Measurements from ENCODE around the gene CLEC10A. TPM values are rescaled to one million over a fixed set of nuclear protein-coding genes. Genes with fewer than 3 reads are reported as not detected.

The CLEC10A gene
- total RNA-seq, 1 donor from 2014 or later = 7.7 TPM

GRCh38 chr17:7025245-7025644 lies 54.8 kb downstream of the CLEC10A start:
- no peak for TF ChIP-seq CTCF (IDR thresholded peaks at IDR 0.05)
- no peaks in the 10 kb centered on the region for H3K9me3 ChIP-seq
- peak overlapping the region; percentile 59 for H3K4me3 ChIP-seq
- intact Hi-C loops (cut with DNase I) = no loop called here
- peaks cover 68% of the 10 kb centered on the region for H3K4me1 ChIP-seq
- no peaks in the 10 kb centered on the region for H3K36me3 ChIP-seq
- no peak overlapping the region for H3K27ac ChIP-seq
- no peaks in the 10 kb centered on the region for H3K27me3 ChIP-seq (ENCODE audit: low read depth)
- ATAC-seq (no peak), DNase-seq (no peak)

Other genes starting within 250 kb of the CLEC10A start
- 9.7 TPM for gene TEKT1, start 248.5 kb downstream of the CLEC10A start, total RNA-seq
- gene ALOX12, start 84.2 kb downstream of the CLEC10A start, total RNA-seq = 0.86 TPM
- gene RNASEK, start 67.6 kb downstream of the CLEC10A start, total RNA-seq = 300 TPM
- gene BCL6B, start 57.2 kb downstream of the CLEC10A start, total RNA-seq = 13.4 TPM
- 9.9 TPM for gene SLC16A13, start 44.2 kb downstream of the CLEC10A start, total RNA-seq
- 7.7 TPM for gene SLC16A11, start 36.2 kb downstream of the CLEC10A start, total RNA-seq
- 1.3 TPM for gene ASGR2, start 34.6 kb upstream of the CLEC10A start, total RNA-seq
- gene ASGR1, start 99.1 kb upstream of the CLEC10A start, total RNA-seq = 5.1 TPM
- gene DLG4, start 139.6 kb upstream of the CLEC10A start, total RNA-seq = 29.3 TPM
- 576 TPM for gene ACADVL, start 139.7 kb upstream of the CLEC10A start, total RNA-seq
- 46.4 TPM for gene DVL2, start 154.3 kb upstream of the CLEC10A start, total RNA-seq
- gene PHF23, start 159.2 kb upstream of the CLEC10A start, total RNA-seq = 33.9 TPM
- 587 TPM for gene GABARAP, start 162.2 kb upstream of the CLEC10A start, total RNA-seq
- 140 TPM for gene CTDNEP1, start 171.5 kb upstream of the CLEC10A start, total RNA-seq
- gene ELP5, start 172.0 kb upstream of the CLEC10A start, total RNA-seq = 33.2 TPM
- gene CLDN7, start 182.2 kb upstream of the CLEC10A start, total RNA-seq = 98.7 TPM
- 1.1 TPM for gene SLC2A4, start 201.5 kb upstream of the CLEC10A start, total RNA-seq
- 0.41 TPM for gene YBX2, start 214.4 kb upstream of the CLEC10A start, total RNA-seq
- gene EIF5A, start 227.4 kb upstream of the CLEC10A start, total RNA-seq = 216 TPM
- 66.6 TPM for gene GPS2, start 235.1 kb upstream of the CLEC10A start, total RNA-seq
- 35.2 TPM for gene NEURL4, start 249.1 kb upstream of the CLEC10A start, total RNA-seq